Keratinocyte (primary cell): Measurements from ENCODE around the gene STRN4. TPM values are rescaled to one million over a fixed set of nuclear protein-coding genes. Genes with fewer than 3 reads are reported as not detected.

Experiments
- DNase-seq: peaks from one replicate; pipeline ENCODE4 v3.0.0-alpha.2; 2011; ENCODE audit warnings: low read depth, missing footprints, low spot score
- FAIRE-seq: peaks from 2 replicates; lab custom pipeline; 2011; peaks lifted over from hg19 to GRCh38; lab: Jason Lieb, UNC
- H2AFZ ChIP-seq: 2 replicates; pipeline ENCODE4 v1.6.0; 2012; ENCODE audit warnings: low read length, control low read depth, inconsistent platforms; ENCODE audit not compliant: control insufficient read depth
- H3K27ac ChIP-seq: 2 replicates; pipeline ENCODE4 v1.5.1; 2011; ENCODE audit warnings: low read length; ENCODE audit not compliant: control insufficient read depth, insufficient read depth
- H3K27me3 ChIP-seq: 3 replicates; pipeline ENCODE4 v1.6.0; 2011; ENCODE audit warnings: low read length; ENCODE audit not compliant: control insufficient read depth, insufficient read depth; ENCODE audit errors: extremely low read depth
- H3K36me3 ChIP-seq, 2 experiments: 2 replicates in 1 of 2; 3 replicates in 1 of 2; pipeline ENCODE4 v1.5.1; 2011; ENCODE audit warnings: low read length in 2 of 2, mild to moderate bottlenecking in 1 of 2; ENCODE audit not compliant: control insufficient read depth in 2 of 2, insufficient read depth in 2 of 2; ENCODE audit errors: extremely low read depth in 1 of 2
- H3K4me1 ChIP-seq: 3 replicates; pipeline ENCODE4 v1.5.1; 2011; ENCODE audit warnings: low read length; ENCODE audit not compliant: control insufficient read depth, insufficient read depth; ENCODE audit errors: extremely low read depth
- H3K4me2 ChIP-seq: 3 replicates; pipeline ENCODE4 v1.6.0; 2011; ENCODE audit warnings: low read depth, low read length; ENCODE audit not compliant: control insufficient read depth, insufficient read depth; ENCODE audit errors: extremely low read depth
- H3K4me3 ChIP-seq, 3 experiments: fragments of 200-600 bp in 1 of 3; sonication (generic) in 1 of 3; 2 replicates in 2 of 3; 3 replicates in 1 of 3; pipeline ENCODE4 v1.5.1; 2011 to 2016; ENCODE audit warnings: low read length in 3 of 3, mild to moderate bottlenecking in 3 of 3, control low read depth in 2 of 3, inconsistent platforms in 1 of 3, low read depth in 1 of 3, mixed read lengths in 1 of 3, mixed run types in 1 of 3, moderate library complexity in 1 of 3; ENCODE audit not compliant: control insufficient read depth in 2 of 3, insufficient read depth in 2 of 3; ENCODE audit errors: extremely low read depth in 1 of 3
- H3K79me2 ChIP-seq: 2 replicates; pipeline ENCODE4 v1.6.0; 2012; ENCODE audit warnings: low read length; ENCODE audit not compliant: control insufficient read depth, insufficient read depth
- H3K9ac ChIP-seq: 3 replicates; pipeline ENCODE4 v1.6.0; 2011; ENCODE audit warnings: low read length; ENCODE audit not compliant: control insufficient read depth, insufficient read depth; ENCODE audit errors: extremely low read depth
- H3K9me1 ChIP-seq: 3 replicates; pipeline ENCODE4 v1.6.0; 2011; ENCODE audit warnings: low read length; ENCODE audit not compliant: control insufficient read depth, insufficient read depth; ENCODE audit errors: extremely low read depth
- H3K9me3 ChIP-seq: 2 replicates; pipeline ENCODE4 v1.5.1; 2012; ENCODE audit warnings: low read depth, low read length; ENCODE audit not compliant: control insufficient read depth
- H4K20me1 ChIP-seq: 3 replicates; pipeline ENCODE4 v1.6.0; 2011; ENCODE audit warnings: low read length; ENCODE audit not compliant: control insufficient read depth, insufficient read depth; ENCODE audit errors: extremely low read depth
- EZH2 ChIP-seq: IDR thresholded peaks from one replicate; pipeline ENCODE4 v1.6.1; 2012; ENCODE audit warnings: inconsistent platforms, mild to moderate bottlenecking, low read length, moderate library complexity
- dilution Hi-C: fragments of 300-500 bp; cut with MboI; formaldehyde crosslinking; loops from one replicate; pipeline ENCODE4 v1.7.0; 2020; ENCODE audit warnings: low sequenced_read_pairs; ENCODE audit not compliant: extremely low pct_ligation_motif_present
- polyA plus RNA-seq, 5 experiments: library from polyadenylated mRNA; depleted of rRNA in 3 of 5; stranded (reverse) in 3 of 5; stranded (forward) in 1 of 5; unstranded in 1 of 5; fragments of >200 nt; gene quantifications; 1 replicate in 1 of 5; 2 replicates in 3 of 5; 3 replicates in 1 of 5; pipeline versions ENCODE4 v1.2.1 to v1.2.3, GENCODE V29; 2011 to 2012; ENCODE audit warnings: missing spikeins in 2 of 5, low read depth in 1 of 5, low replicate concordance in 1 of 5
- TF ChIP-seq, protein P1 (sequence below), 3 experiments: IDR thresholded peaks in 1 of 3; conservative IDR thresholded peaks in 1 of 3; optimal IDR thresholded peaks in 1 of 3; 2 replicates in 2 of 3; 3 replicates in 1 of 3; pipeline versions ENCODE3 to v1.5.1; 2011; ENCODE audit warnings: low read length in 3 of 3, mild to moderate bottlenecking in 3 of 3, moderate library complexity in 2 of 3, control low read depth in 1 of 3, inconsistent platforms in 1 of 3; ENCODE audit not compliant: insufficient read depth in 2 of 3; ENCODE audit errors: extremely low read depth in 1 of 3

STRN4 gene
- polyA plus RNA-seq, 1 donor (not counting 4 experiments of a cell fraction or from before 2014, with no cell fraction given): 37.3 TPM

GRCh38 chr19:46766569-46767317 lies 20.5 kb upstream of the STRN4 start:
- no peak overlapping the region for H2AFZ ChIP-seq
- H3K4me1 ChIP-seq: peaks cover 10% of the 10 kb centered on the region
- H3K79me2 ChIP-seq: no peaks in the 10 kb centered on the region
- no peak overlapping the region for H3K27ac ChIP-seq
- FAIRE-seq (no peak), DNase-seq (no peak)
- no peaks in the 10 kb centered on the region for H3K9me3 ChIP-seq
- dilution Hi-C loops: no loop called here
- H3K4me2 ChIP-seq: no peak overlapping the region
- no peak overlapping the region for H3K4me3 ChIP-seq
- H3K9ac ChIP-seq: no peak overlapping the region
- H3K36me3 ChIP-seq: no peaks in the 10 kb centered on the region
- TF ChIP-seq, protein P1, sequence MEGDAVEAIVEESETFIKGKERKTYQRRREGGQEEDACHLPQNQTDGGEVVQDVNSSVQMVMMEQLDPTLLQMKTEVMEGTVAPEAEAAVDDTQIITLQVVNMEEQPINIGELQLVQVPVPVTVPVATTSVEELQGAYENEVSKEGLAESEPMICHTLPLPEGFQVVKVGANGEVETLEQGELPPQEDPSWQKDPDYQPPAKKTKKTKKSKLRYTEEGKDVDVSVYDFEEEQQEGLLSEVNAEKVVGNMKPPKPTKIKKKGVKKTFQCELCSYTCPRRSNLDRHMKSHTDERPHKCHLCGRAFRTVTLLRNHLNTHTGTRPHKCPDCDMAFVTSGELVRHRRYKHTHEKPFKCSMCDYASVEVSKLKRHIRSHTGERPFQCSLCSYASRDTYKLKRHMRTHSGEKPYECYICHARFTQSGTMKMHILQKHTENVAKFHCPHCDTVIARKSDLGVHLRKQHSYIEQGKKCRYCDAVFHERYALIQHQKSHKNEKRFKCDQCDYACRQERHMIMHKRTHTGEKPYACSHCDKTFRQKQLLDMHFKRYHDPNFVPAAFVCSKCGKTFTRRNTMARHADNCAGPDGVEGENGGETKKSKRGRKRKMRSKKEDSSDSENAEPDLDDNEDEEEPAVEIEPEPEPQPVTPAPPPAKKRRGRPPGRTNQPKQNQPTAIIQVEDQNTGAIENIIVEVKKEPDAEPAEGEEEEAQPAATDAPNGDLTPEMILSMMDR (optimal IDR thresholded peaks at IDR 0.05 in 1 of 3, IDR thresholded peaks at IDR 0.05 in 1 of 3, conservative IDR thresholded peaks at IDR 0.05 in 1 of 3; ENCODE audit: extremely low read depth in 1 of 3, insufficient read depth in 2 of 3, low read length in 3 of 3): peak; percentile 77 to 93 (median 83)
- TF ChIP-seq EZH2: no peak
- no peaks in the 10 kb centered on the region for H3K9me1 ChIP-seq
- no peaks in the 10 kb centered on the region for H4K20me1 ChIP-seq
- no peaks in the 10 kb centered on the region for H3K27me3 ChIP-seq

- H2AFZ ChIP-seq: no peak overlapping the region
- no peak overlapping the region for H3K4me3 ChIP-seq
- FAIRE-seq (no peak), DNase-seq (no peak)
- dilution Hi-C loops: no loop called here
- no peaks in the 10 kb centered on the region for H3K79me2 ChIP-seq
- no peaks in the 10 kb centered on the region for H3K27me3 ChIP-seq
- peaks cover 22% of the 10 kb centered on the region for H3K4me1 ChIP-seq
- no peaks in the 10 kb centered on the region for H3K36me3 ChIP-seq
- H3K9ac ChIP-seq: no peak overlapping the region
- no peaks in the 10 kb centered on the region for H4K20me1 ChIP-seq
- no peak for TF ChIP-seq EZH2
- TF ChIP-seq, protein P1 (optimal IDR thresholded peaks at IDR 0.05 in 1 of 3, IDR thresholded peaks at IDR 0.05 in 1 of 3, conservative IDR thresholded peaks at IDR 0.05 in 1 of 3; ENCODE audit: extremely low read depth in 1 of 3, insufficient read depth in 2 of 3, low read length in 3 of 3): no peak
- no peaks in the 10 kb centered on the region for H3K9me3 ChIP-seq
- no peak overlapping the region for H3K4me2 ChIP-seq
- H3K9me1 ChIP-seq: no peaks in the 10 kb centered on the region
- H3K27ac ChIP-seq: no peak overlapping the region
Observed at GRCh38 chr19:46764817-46765291, 18.6 kb upstream of the STRN4 start.
